Measurements from ENCODE around the gene PAK1. TPM values are rescaled to one million over a fixed set of nuclear protein-coding genes. Genes with fewer than 3 reads are reported as not detected.

Gene PAK1
- total RNA-seq, 1 experiment from 2014 or later, result 80.0 TPM

DNA sequence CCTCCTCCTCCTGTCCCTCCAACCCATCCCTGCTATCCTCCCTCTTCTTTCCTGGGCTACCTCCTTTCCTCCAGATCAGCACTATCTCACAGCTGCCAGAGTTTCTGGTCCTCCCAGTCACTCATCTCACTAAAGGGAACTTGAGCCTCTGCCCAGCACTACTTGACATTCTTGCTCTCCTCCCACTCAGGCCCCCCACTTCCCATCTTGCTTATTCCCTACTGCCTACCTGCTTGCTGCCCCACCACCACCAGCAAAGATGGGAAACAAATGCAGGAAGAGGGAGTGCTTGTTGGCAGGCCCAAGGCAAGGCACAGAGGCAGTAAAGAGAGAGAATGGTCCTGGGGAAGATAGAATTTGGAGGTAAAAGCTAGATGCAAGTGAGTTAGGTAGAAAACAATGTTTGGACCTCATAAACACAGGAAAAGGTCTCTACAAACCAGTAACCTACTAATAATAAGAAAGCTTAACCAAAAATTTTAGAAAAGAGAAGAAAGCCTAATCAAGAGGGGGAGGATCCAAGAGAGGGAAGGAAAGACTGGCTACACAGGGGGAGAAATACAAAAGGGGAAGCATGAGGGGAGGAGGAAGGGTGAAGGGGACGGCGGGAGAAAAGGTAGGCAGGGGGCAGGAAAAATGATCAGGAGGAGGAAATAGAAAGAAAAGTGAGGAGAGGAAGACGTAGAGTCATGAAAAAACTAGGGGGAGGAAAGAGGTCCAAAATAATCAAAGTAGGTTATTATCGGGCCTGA lies 63.6 kb downstream of the PAK1 start:
- no peak for TF ChIP-seq EZH2 (IDR thresholded peaks at IDR 0.05; ENCODE audit: low read depth)
- TF ChIP-seq, protein P1, sequence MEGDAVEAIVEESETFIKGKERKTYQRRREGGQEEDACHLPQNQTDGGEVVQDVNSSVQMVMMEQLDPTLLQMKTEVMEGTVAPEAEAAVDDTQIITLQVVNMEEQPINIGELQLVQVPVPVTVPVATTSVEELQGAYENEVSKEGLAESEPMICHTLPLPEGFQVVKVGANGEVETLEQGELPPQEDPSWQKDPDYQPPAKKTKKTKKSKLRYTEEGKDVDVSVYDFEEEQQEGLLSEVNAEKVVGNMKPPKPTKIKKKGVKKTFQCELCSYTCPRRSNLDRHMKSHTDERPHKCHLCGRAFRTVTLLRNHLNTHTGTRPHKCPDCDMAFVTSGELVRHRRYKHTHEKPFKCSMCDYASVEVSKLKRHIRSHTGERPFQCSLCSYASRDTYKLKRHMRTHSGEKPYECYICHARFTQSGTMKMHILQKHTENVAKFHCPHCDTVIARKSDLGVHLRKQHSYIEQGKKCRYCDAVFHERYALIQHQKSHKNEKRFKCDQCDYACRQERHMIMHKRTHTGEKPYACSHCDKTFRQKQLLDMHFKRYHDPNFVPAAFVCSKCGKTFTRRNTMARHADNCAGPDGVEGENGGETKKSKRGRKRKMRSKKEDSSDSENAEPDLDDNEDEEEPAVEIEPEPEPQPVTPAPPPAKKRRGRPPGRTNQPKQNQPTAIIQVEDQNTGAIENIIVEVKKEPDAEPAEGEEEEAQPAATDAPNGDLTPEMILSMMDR (conservative IDR thresholded peaks at IDR 0.05), result no peak
- no peaks in the 10 kb centered on the region for H3K9me2 ChIP-seq (ENCODE audit: insufficient read depth)
- H3K36me3 ChIP-seq (ENCODE audit: low read depth), result no peaks in the 10 kb centered on the region
- BruUV-seq (replicated peaks), result TSS peak; percentile 9
- H3K27ac ChIP-seq, result no peak overlapping the region
- H2AFZ ChIP-seq, result no peak overlapping the region
- H3K4me1 ChIP-seq (replicated peaks; ENCODE audit: insufficient read depth), result peaks cover 31% of the 10 kb centered on the region
- ChIA-PET CTCF (interaction anchor here (0.6 kb wide), 1 partner anchor 203 kb away, joined by 3 read pairs; no protein-coding TSS in a partner anchor), POLR2A (ENCODE audit: unreplicated experiment) (no interaction called here)
- DNase-seq, result no peak
- no peak overlapping the region for H3K4me3 ChIP-seq
- H3K79me2 ChIP-seq (ENCODE audit: low read depth), result no peaks in the 10 kb centered on the region
- H4K20me1 ChIP-seq (ENCODE audit: insufficient read depth), result no peaks in the 10 kb centered on the region
- H3K4me2 ChIP-seq, result no peak overlapping the region
- peaks cover 21% of the 10 kb centered on the region; the same call in 1 of the 2 replicates for H3F3A ChIP-seq (ENCODE audit: insufficient read depth, low read depth)
- intact Hi-C loops (cut with micrococcal nuclease; ENCODE audit: unreplicated experiment), result loop anchor here (5.0 kb wide), 1 partner anchor 62 kb away; the partner anchor contains the start of gene PAK1
- H3K27me3 ChIP-seq (ENCODE audit: insufficient read depth, low read depth), result no peaks in the 10 kb centered on the region
- H3K9me3 ChIP-seq (ENCODE audit: insufficient read depth, low read depth), result no peaks in the 10 kb centered on the region

DNA sequence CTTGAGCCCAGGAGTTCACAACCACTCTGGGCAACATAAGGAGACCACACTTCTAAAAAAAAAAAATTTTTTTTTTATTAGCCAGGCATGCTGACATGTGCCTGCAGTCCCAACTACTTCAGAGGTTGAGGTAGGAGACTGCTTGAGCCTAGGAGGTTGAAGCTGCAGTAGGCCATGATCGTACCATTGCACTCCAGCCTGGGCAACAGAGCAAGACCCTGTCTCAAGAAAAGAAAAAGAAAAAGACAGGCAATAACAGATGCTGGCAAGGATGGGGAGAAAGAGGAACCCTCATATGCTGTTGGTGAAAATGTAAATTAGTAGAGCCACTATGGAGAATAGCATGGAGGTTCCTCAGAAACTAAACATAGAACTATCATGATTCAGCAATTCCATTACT lies 64.8 kb downstream of the PAK1 start:
- intact Hi-C loops (cut with micrococcal nuclease; ENCODE audit: unreplicated experiment), result no loop called here
- no TSS peak for BruUV-seq (replicated peaks)
- no peaks in the 10 kb centered on the region for H3K9me2 ChIP-seq (ENCODE audit: insufficient read depth)
- ChIA-PET POLR2A (ENCODE audit: unreplicated experiment) (no interaction called here), CTCF (no interaction called here)
- H3K9me3 ChIP-seq (ENCODE audit: insufficient read depth, low read depth), result no peaks in the 10 kb centered on the region
- peaks cover 21% of the 10 kb centered on the region; the same call in 1 of the 2 replicates for H3F3A ChIP-seq (ENCODE audit: insufficient read depth, low read depth)
- H2AFZ ChIP-seq, result no peak overlapping the region
- no peaks in the 10 kb centered on the region for H3K36me3 ChIP-seq (ENCODE audit: low read depth)
- no peak for TF ChIP-seq EZH2 (IDR thresholded peaks at IDR 0.05; ENCODE audit: low read depth)
- TF ChIP-seq, protein P1 (conservative IDR thresholded peaks at IDR 0.05), result no peak
- peaks cover 31% of the 10 kb centered on the region for H3K4me1 ChIP-seq (replicated peaks; ENCODE audit: insufficient read depth)
- DNase-seq, result no peak
- no peak overlapping the region for H3K27ac ChIP-seq
- no peaks in the 10 kb centered on the region for H4K20me1 ChIP-seq (ENCODE audit: insufficient read depth)
- H3K79me2 ChIP-seq (ENCODE audit: low read depth), result peaks cover 5% of the 10 kb centered on the region; the same call in 1 of the 2 replicates
- H3K27me3 ChIP-seq (ENCODE audit: insufficient read depth, low read depth), result no peaks in the 10 kb centered on the region
- no peak overlapping the region for H3K4me2 ChIP-seq
- no peak overlapping the region for H3K4me3 ChIP-seq

DNA sequence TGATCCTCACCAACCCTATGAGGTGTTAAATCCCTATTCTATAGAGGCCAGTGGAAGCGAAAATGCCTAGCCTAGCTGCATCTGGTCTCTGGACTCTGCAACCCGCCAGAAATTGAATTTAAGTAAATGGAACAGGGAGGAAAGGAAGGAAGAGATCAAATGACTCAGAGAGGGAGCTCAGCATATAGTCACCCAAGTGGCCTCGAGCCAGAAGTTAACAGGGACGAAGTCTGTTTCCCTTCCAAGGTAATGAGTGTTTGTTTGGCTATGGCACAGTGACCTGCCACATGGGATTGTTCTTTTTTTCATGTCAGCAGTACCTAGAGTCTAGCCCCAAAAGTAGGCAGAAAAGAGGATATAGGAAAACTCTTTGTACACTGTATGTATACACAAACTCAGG lies 66.3 kb downstream of the PAK1 start:
- TF ChIP-seq, protein P1 (conservative IDR thresholded peaks at IDR 0.05), result no peak
- no peak for TF ChIP-seq EZH2 (IDR thresholded peaks at IDR 0.05; ENCODE audit: low read depth)
- peak; percentile 56 to 86 for DNase-seq
- Histone ChIP-seq H3K27me3 (ENCODE audit: insufficient read depth, low read depth) (no peaks in the 10 kb centered on the region), H3K4me1 (replicated peaks; ENCODE audit: insufficient read depth) (peaks cover 29% of the 10 kb centered on the region), H3K79me2 (ENCODE audit: low read depth) (peaks cover 5% of the 10 kb centered on the region; the same call in 1 of the 2 replicates), H3K4me2 (peak overlapping the region; percentile 32), H3K36me3 (ENCODE audit: low read depth) (no peaks in the 10 kb centered on the region), H4K20me1 (ENCODE audit: insufficient read depth) (no peaks in the 10 kb centered on the region), H3F3A (ENCODE audit: insufficient read depth, low read depth) (peaks cover 21% of the 10 kb centered on the region; the same call in 1 of the 2 replicates), H3K9me2 (ENCODE audit: insufficient read depth) (no peaks in the 10 kb centered on the region), H3K9me3 (ENCODE audit: insufficient read depth, low read depth) (no peaks in the 10 kb centered on the region), H3K4me3 (no peak overlapping the region), H3K27ac (peak overlapping the region; percentile 17; the same call in 1 of the 2 replicates), H2AFZ (no peak overlapping the region)
- ChIA-PET POLR2A (ENCODE audit: unreplicated experiment) (interaction anchor here (0.6 to 0.7 kb wide), 2 partner anchors 30 to 207 kb away, joined by 4 to 7 read pairs; no protein-coding TSS in a partner anchor), CTCF (interaction anchor here (0.5 to 0.6 kb wide), 2 partner anchors 142 to 695 kb away, joined by 3 read pairs; no protein-coding TSS in a partner anchor)
- intact Hi-C loops (cut with micrococcal nuclease; ENCODE audit: unreplicated experiment), result no loop called here
- BruUV-seq (replicated peaks), result no TSS peak
